Fibroblast of the aortic adventitia (primary cell): ENCODE measurements around the gene PCBP1. TPM values are rescaled to one million over a fixed set of nuclear protein-coding genes. Genes with fewer than 3 reads are reported as not detected.

Experiments
- DNase-seq: peaks from one replicate; pipeline ENCODE4 v3.0.0-alpha.2; 2010; ENCODE audit warnings: low read depth
- H3K4me3 ChIP-seq: 2 replicates; pipeline ENCODE4 v1.5.1; 2011; ENCODE audit warnings: low read depth, mild to moderate bottlenecking, control low read depth, low read length, moderate library complexity
- total RNA-seq: library from RNA; depleted of rRNA; stranded (reverse); fragments of >200 nt; gene quantifications from 2 replicates; pipeline ENCODE4 v1.2.3, GENCODE V29; 2012; ENCODE audit warnings: low replicate concordance
- TF ChIP-seq, protein P1 (sequence below): IDR thresholded peaks from 2 replicates; pipeline ENCODE4 v1.5.1; 2011; ENCODE audit warnings: mild to moderate bottlenecking, low read length, control low read depth, inconsistent platforms; ENCODE audit not compliant: insufficient read depth

The PCBP1 gene
- total RNA-seq, 1 donor: 68.5 TPM

- peak; percentile 52 for DNase-seq
- TF ChIP-seq, protein P1, sequence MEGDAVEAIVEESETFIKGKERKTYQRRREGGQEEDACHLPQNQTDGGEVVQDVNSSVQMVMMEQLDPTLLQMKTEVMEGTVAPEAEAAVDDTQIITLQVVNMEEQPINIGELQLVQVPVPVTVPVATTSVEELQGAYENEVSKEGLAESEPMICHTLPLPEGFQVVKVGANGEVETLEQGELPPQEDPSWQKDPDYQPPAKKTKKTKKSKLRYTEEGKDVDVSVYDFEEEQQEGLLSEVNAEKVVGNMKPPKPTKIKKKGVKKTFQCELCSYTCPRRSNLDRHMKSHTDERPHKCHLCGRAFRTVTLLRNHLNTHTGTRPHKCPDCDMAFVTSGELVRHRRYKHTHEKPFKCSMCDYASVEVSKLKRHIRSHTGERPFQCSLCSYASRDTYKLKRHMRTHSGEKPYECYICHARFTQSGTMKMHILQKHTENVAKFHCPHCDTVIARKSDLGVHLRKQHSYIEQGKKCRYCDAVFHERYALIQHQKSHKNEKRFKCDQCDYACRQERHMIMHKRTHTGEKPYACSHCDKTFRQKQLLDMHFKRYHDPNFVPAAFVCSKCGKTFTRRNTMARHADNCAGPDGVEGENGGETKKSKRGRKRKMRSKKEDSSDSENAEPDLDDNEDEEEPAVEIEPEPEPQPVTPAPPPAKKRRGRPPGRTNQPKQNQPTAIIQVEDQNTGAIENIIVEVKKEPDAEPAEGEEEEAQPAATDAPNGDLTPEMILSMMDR: no peak
- H3K4me3 ChIP-seq: peak overlapping the region; percentile 91
Observed at GRCh38 chr2:70087702-70088597, 673 bp downstream of the PCBP1 start.

GRCh38 chr2:70088598-70089219 is 1.4 kb downstream of the PCBP1 start:
- TF ChIP-seq, protein P1: no peak
- H3K4me3 ChIP-seq: peak overlapping the region; percentile 91
- DNase-seq: no peak

- TF ChIP-seq, protein P1: no peak
- peak; percentile 28 for DNase-seq
- H3K4me3 ChIP-seq: peak overlapping the region; percentile 91
Observed at GRCh38 chr2:70089220-70089982, 2.1 kb downstream of the PCBP1 start.

DNA sequence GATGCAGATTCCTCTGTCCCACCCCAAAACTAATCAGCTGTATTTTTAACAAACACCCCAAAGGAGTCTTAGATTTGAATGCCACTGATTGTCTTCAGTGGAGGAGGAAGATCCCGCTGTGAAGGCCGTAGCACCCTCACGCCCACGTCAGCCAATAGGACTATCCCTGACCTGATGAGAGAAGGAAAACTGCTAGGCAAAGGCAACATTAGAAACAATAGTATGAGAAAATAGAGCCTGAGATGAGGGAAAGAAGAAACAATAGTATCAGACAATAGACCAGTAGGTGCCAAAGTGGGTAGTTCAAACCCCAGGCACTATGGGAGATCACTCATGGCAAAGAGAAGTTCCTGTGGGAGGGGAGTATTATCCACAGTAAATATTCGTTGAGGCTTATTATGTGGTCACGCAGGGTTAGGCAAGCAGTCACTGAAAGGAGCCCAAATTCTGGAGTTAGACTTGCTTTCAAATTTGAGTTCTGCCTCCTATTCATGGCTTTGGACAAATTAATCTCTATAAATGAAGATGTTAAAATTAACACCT is 2.8 kb downstream of the PCBP1 start:
- H3K4me3 ChIP-seq: peak overlapping the region; percentile 91
- peak; percentile 34 for DNase-seq
- TF ChIP-seq, protein P1: no peak

DNA sequence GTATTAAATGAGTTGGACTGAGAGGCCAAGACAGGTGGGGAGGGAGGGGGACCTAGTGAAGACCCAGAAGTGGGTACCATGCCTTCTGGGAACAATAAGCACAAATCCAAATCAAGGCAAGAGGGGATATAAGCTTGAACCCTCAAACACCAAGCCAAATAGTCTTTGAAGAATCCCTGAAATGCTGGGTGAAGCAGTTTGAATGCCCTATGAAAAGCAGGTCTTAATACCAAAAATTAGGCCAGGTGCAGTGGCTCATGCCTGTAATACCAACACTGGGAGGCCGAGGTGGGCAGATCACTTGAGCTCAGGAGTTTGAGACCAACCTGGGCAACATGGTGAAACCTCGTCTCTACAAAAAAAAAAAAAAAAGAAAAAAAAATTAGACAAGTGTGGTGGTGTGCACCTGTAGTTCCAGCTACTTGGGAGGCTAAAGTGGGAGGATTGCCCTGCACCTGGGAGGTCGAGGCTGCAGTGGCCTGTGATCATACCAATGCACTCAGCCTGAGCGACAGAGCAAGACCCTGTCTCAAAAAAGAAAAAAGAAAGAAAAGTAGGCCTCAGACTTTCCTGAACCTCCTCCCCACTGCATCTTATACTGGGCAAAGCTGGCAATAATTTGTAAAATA is 3.5 kb downstream of the PCBP1 start:
- TF ChIP-seq, protein P1: no peak
- no peak overlapping the region for H3K4me3 ChIP-seq
- no peak for DNase-seq

DNA sequence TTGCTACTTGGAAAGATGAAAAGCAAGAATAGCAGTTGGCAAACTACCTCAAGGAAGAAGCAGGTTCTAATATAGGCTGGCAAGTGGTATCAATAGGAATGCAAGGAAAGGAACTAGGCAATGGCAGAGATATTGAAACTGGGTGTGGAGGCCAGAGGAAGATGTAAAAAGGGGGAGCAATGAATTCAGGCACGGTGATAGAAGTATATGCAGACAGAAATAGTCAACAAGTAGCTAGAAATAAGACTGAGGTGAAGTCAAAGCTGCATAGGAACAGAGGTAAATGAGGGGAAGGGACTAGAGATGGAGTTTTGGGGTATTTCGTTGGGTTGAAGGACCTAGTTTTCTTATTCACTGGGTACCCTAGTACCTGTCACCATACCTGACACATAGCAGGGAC is 4.1 kb downstream of the PCBP1 start:
- no peak overlapping the region for H3K4me3 ChIP-seq
- no peak for DNase-seq
- TF ChIP-seq, protein P1: no peak
